GM23338 (cell line): ENCODE results near the gene PPM1E.

ENCODE experiments used
- EZH2 ChIP-seq: fragments of 200-600 bp; sonication (generic); IDR thresholded peaks from one replicate; pipeline ENCODE4 v1.8.0; 2017; ENCODE audit warnings: antibody characterized with exemption, mild to moderate bottlenecking, low read depth; ENCODE audit not compliant: unreplicated experiment
- EZH2phosphoT487 ChIP-seq: fragments of 200-600 bp; sonication (generic); IDR thresholded peaks from one replicate; pipeline ENCODE4 v1.8.1; 2018; ENCODE audit warnings: antibody characterized with exemption; ENCODE audit not compliant: unreplicated experiment
- POLR2AphosphoS5 ChIP-seq: IDR thresholded peaks from 2 replicates; pipeline ENCODE4 v1.6.1; 2016; ENCODE audit warnings: antibody characterized with exemption, low read depth
- STAT1 ChIP-seq: IDR thresholded peaks from one replicate; pipeline ENCODE4 v1.6.1; 2016; ENCODE audit warnings: antibody characterized with exemption; ENCODE audit not compliant: unreplicated experiment
- TF ChIP-seq, protein P1 (sequence below), 2 experiments: fragments of 200-600 bp in 1 of 2; sonication (generic) in 1 of 2; conservative IDR thresholded peaks; 2 replicates each; pipeline versions ENCODE4 v1.5.1 to v1.6.1; 2016 to 2017; ENCODE audit warnings: antibody characterized with exemption in 2 of 2, low read depth in 2 of 2, mild to moderate bottlenecking in 2 of 2, moderate library complexity in 1 of 2

DNA sequence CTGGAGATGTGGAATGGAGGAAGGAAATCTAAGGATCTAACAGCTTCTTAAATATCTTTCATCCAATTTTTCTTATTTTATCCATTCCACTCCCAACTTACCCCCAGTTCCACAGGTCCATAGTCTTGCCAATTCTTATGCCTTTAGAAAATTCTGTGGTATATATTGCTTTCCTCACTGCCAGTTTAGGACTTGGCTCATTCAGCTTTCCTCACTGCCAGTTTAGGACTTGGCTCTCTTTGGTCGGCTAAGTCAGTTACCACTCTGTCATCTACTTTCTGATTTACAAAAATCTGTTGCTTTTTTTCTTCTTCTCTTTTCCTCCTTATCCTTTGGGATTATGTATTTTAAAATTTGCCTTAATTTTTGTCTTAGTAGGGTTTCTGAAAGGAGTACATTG lies 128.5 kb downstream of the PPM1E start:
- TF ChIP-seq, protein P1, sequence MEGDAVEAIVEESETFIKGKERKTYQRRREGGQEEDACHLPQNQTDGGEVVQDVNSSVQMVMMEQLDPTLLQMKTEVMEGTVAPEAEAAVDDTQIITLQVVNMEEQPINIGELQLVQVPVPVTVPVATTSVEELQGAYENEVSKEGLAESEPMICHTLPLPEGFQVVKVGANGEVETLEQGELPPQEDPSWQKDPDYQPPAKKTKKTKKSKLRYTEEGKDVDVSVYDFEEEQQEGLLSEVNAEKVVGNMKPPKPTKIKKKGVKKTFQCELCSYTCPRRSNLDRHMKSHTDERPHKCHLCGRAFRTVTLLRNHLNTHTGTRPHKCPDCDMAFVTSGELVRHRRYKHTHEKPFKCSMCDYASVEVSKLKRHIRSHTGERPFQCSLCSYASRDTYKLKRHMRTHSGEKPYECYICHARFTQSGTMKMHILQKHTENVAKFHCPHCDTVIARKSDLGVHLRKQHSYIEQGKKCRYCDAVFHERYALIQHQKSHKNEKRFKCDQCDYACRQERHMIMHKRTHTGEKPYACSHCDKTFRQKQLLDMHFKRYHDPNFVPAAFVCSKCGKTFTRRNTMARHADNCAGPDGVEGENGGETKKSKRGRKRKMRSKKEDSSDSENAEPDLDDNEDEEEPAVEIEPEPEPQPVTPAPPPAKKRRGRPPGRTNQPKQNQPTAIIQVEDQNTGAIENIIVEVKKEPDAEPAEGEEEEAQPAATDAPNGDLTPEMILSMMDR (conservative IDR thresholded peaks at IDR 0.05; ENCODE audit: low read depth in 2 of 2) = no peak
- no peak for TF ChIP-seq EZH2
- TF ChIP-seq EZH2phosphoT487 = no peak
- TF ChIP-seq POLR2AphosphoS5 = no peak
- no peak for TF ChIP-seq STAT1
